ENCODE data around the gene CCDC124.

Gene CCDC124

DNA sequence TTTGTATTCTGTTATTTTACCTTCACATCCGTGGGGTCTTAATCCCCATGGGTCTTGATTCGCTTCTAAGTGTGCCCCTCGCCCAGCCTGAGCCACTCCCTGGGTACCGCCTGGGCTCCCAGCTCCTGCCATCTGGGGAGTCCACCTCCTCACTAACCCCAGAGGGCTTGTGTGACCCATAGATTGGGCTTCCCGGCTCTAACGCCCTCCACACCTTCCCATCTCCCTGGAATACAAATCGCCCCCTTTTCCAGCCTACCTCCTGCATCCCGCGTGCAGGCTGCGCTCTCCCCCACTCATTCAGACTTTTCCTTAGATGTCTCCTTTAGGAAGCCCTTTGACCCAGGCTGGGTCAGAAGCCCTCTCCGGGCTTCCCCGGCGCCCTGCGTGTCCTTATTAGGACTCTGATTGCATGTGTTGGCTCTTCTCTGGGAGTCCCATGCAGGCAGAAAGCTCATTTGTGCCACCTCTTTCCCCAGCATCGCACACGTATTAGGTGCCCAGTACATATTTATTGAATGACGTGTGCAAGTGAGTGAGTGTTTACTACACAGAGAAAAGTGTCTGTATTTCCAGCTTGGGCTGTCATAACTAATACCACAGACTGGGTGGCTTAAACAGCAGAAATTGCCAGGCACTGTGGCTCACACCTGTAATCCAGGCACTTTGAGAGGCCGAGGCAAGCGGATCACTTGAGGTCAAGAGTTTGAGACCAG, 757 bp downstream of the CCDC124 start:
- no peak for DNase-seq (ENCODE audit: low read depth in 2 of 2)

DNA sequence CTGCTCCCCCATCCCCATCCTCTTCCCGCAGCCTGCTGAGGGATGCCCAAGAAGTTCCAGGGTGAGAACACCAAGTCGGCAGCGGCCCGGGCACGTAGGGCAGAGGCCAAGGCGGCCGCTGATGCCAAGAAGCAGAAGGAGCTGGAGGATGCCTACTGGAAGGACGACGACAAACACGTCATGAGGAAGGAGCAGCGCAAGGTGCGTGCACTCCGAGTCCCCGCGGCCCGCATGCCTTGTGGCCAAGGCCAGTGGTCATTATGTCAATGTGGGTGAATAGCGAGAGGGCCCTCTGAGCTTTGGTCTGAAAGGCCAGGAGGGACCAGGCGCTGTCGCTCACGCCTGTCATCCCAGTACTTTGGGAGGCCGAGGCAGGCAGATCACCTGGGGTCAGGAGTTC, 3.6 kb downstream of the CCDC124 start:
- DNase-seq (ENCODE audit: low read depth in 2 of 2) = no peak

DNA sequence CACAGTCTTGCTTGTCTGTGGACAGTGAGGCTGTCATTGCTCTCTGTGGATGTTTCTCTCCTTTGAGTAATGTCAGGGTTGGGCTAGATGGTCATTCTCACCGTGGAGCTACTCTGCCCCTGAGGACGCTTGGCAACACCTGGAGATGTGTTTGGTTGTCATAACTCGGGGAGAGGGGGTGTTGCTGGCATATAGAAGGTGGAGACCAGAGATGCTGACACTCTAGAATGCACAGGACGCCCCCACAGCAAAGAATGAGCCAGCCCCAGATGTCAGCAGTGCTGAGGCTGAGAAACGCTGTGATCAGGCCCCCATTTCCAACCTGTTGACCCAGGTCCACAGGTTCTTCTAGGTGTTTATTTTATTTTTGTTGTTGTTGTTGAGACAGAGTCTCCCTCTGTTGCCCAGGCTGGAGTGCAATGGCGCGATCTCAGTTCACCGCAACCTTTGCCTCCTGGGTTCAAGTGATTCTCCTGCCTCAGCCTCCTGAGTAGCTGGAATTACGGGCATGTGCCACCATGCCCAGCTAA, 4.6 kb downstream of the CCDC124 start:
- no peak for DNase-seq (ENCODE audit: low read depth in 2 of 2)

DNA sequence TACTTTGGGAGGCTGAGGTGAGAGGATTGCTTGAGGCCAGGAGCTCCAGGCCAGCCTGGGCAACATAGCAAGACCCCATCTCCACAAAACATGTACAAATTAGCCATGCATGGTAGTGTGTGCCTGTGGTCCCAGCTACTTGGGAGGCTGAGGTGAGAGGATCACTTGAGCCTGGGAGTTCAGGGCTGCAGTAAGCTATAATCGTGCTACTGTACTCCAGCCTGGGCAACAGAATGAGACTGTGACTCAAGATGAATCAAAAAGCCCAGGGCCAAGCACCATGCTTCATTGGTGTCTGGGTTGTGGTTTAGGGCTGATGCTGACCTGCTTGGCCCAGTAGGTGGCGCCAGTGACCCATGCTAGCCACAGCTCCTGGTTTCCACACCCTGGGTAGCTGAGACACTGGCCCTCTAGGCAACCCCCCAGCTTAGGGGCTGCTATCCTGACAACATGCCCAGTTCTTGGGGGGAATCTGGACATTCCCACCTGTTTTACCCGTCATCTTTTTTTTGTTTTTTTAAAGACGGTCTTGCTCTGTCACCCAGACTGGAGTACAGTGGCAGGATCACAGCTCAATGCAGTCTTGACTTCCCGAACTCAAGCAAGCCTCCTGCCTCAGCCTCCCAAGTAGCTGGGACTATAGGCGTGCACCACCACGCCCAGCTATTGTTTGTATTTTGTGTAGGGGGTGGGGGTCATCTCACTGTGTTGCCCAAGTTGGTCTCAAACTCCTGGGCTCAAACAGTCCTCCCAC, 5.5 kb downstream of the CCDC124 start:
- DNase-seq (ENCODE audit: low read depth in 2 of 2) = peak; percentile 64 to 73

DNA sequence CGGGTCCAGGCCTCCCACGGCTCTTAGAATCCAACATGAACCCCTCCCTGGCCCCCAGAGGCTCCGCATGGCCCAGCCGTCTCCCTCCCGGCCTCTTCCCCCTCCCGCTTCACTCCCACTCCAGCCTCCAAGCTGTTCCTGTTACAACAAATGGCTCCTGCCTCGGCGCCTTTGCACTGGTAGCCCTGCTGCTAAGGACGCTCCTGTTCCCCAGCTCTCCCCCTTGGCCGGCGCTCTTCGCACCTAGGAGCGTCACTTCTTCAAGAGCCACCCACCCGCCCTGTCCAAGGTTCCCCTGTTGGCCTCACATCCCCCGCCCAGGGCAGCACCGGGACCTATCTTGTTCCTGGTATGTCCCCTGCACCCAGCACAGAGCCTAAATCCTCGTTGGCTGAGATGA, 9.4 kb downstream of the CCDC124 start:
- no peak for DNase-seq (ENCODE audit: low read depth in 2 of 2)

DNA sequence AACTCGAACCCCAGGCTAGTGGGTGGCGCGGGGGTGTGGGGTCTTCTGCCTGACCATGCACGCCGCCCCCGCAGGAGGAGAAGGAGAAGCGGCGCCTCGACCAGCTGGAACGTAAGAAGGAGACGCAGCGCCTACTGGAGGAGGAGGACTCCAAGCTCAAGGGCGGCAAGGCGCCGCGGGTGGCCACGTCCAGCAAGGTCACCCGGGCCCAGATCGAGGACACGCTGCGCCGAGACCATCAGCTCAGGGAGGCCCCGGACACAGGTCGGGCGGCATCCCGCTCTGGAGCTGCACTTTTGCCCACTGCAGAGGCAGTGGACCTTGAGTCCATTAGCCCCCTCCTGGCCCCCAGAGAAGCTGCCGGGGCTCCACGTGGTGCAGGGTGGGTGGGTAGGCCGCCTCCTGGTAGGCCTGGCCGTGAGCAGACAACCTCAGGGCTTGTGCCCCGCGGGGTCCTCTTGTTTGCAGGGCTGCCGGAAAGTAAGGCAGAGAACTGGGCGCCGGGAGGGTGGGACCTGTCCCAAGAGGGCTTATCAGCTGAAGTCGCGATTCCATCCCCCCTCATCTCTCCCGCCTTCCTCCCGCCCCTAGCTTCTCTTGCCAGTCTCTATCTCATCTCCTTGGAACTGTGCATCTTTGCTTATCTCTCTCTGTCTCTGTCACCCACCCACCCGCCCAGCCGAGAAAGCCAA, 9.9 kb downstream of the CCDC124 start:
- no peak for DNase-seq (ENCODE audit: low read depth in 2 of 2)

DNA sequence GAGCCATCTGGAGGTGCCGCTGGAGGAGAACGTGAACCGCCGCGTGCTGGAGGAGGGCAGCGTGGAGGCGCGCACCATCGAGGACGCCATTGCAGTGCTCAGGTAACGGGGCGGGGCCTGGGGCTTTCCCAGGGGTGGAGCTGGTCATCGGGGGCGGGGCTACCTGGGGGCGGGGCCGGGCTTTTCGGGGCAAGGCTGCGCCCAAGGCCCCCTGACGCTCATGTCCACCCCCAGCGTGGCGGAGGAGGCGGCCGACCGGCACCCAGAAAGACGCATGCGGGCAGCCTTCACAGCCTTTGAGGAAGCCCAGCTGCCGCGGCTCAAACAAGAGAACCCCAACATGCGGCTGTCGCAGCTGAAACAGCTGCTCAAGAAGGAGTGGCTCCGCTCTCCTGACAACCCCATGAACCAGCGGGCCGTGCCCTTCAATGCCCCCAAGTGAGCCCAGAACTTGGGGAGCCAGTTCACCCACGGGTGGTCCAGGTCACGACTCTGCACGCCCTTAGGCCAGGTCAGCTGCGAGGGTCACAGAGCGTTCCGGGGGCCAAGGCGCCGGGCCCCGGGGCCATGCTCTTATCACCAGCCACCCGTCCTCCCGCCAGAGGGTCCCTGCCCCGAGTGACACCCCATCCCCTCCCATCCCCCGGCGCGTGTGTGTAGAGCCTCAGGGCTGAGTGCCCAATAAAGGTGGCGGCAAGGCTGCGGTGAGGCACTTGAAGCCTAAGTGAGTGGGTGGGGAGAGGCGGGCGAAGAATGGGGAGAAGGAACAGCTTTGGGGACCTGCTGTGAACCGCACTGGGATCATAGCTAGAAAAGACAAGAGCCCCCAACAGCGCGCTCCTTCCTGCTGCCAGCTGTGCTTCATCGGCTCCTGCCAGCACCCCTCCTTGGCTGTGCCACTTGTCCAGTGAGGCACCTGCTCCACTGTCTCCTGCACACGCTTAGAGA, 10.7 kb downstream of the CCDC124 start:
- DNase-seq (ENCODE audit: low read depth in 2 of 2) = no peak

DNA sequence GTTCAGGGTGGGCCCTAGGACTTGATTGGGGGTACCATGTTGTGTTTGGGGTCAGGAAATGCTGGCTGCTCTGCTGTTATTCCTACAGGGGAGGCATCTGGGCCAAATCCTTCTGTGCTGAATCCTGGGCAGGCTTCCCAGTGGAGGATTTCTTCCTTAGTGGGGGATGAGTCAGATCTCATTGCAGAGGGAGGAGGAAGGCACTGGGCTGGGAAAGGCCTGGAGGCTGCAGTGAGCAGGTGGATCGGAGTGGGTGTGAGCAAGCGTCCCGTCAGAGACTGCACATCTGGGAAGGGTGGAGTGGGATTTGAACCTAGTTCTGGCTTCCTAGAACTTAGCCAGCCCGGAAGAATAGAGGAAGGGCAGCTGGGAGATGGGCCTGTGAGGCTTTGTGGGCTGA, 11.5 kb downstream of the CCDC124 start:
- DNase-seq (ENCODE audit: low read depth in 2 of 2) = no peak

DNA sequence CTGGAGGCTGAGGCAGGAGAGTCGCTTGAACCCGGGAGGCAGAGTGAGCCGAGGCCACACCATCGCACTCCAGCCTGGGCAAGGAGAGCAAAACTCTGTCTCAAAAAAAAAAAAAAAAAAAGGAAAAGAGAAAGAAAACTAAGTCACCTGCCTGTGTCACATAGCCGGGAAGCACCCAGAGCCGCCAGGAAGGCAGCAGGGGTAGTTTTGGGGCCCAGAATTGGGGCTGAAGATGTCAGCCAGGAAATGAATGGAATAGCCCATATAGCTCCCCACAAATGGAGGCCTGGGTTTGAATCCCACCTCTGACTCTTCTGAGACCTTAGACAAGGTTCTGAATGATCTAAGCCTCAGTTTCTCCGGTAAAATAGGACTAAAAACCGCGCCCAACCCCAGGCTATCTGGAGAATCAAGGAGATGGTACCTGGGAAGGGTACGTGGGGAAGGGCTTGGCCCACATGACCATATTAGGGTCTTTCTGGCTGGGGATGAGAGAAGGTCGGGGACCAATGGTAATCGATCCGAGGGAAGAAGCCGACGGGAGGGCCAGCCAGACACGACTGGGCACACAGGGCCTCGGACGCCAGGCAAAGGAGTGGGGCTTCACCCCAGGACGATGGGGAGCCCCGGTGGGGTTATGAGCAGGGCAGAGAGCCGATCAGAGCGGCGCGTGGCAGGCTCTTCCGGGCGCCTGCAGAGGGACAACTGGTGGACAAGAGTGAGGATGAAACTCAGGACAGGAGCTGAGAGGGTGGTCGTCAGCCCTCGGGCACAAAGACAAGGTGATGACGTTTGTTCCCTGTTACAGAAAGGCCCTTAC, 14.4 kb downstream of the CCDC124 start:
- no peak for DNase-seq (ENCODE audit: low read depth in 2 of 2)

DNA sequence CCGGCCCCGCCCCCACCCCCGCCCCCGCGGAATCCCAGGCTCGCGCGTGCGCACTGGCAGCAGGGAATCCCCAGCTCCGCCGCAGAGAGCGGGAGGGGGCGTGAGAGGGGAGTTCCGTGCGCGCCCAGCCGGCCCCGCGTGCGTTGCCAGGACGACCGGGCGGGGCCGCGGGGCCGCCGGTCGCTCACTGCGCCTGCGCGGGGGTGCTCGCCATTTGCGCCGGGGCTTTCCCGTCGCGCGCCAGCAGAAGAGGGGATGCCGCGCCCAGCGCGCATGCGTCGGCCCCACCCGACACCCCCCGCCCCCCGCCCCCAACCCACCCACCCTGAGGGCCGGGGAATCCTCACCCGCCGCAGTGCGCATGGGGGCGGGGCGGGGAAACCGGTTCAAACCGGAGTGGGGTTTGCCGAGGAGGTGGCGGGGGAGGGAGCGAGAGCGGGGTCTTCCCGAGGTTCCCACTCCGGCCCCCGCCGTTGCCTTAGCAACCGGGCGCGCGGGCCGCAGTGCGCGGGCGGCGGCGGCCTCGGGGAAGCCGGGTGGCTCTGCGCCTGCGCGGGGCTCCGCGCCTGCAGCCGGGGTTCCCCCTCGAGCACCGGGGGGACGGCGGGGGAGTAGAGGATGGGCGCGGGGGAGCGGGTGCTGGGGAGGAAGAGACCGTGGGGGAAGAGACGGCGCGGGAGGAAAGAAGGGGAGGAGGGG, 15.1 kb downstream of the CCDC124 start:
- peak; percentile 86 to 89 for DNase-seq (ENCODE audit: low read depth in 2 of 2)

DNA sequence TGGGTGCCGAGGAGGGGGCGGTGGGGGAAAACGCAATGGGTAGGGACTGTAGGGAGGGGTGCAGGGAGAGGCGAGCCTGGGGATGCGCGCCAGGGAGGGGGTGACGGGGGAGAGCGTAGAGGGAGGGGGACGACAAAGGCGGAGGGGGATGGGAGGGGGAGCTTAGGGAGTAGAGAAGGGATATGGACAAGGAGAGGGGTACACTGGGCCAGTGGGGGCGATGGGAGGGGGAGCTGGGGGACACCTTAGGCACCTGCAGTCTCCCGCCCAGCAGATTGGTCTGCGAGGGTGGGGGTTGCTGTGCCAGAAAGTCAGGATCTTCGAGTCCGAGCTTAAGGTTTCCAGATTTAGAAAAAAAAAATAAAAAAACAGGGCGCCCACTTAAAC, 15.7 kb downstream of the CCDC124 start:
- DNase-seq (ENCODE audit: low read depth in 2 of 2) = no peak

DNA sequence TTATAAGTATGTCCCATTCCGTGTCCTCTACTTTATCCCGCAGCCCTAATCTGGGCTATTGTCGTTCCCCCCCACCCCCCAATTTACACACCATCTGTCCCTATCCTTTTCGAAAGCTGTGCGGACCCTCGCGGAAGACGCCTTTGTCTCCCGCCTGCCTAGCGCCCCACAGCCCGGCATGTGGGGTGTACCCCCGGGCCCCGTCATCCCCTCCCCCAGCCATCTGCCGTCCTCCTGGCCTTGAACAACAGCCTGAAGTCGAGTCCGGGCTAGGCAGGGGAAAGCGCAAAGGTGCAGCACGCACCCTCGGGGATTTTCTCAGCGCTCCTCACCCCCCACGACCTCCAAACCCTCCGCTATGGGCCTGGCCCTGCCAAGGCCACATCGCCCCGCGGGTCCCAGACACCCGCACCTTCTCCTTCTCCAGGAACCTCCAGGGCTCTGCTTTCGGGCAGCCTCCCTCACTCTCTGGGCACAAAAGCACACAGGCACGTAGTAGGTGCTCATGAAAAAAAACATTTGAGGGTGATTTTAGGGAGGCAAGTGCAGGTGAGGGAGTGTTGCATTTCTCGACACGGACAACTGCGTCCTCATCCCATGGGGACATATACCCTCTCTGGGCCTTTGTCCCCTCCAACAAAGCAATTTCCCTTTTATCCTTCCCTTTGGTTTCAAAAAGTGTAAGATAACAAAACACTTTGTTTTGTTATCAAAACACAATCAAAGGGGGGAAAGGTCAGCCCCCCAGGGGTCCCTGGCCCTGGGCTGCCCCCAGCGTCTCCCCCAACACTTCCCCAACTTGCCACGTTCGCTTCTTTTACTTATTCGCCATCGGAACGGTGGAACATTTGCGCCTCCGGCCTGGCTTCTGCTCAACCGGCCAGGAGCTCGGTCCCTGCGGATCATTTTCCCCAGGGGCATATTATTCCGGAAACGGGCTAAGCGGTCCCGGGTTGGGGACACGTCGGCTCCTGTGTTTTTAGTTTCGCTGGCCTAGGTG, 16.4 kb downstream of the CCDC124 start:
- no peak for DNase-seq (ENCODE audit: low read depth in 2 of 2)

DNA sequence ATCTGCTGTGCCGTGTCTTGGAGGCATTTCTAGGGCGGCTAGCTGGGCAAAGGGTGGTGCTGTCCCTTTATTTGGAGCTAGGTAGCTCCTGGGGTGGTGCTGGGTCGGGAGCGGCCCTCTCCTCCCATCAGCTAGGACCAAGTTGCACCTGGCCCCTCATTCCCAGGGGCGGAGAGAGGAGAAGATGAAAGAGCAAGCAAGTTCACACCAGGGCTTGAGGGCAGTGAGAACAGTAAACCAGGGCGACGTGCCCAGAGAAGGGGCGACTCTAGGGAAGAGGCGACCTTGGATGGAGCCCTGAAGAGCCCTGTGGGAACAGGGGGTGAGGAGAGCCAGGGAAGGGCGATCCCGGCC, 17.1 kb downstream of the CCDC124 start:
- DNase-seq (ENCODE audit: low read depth in 2 of 2) = no peak

DNA sequence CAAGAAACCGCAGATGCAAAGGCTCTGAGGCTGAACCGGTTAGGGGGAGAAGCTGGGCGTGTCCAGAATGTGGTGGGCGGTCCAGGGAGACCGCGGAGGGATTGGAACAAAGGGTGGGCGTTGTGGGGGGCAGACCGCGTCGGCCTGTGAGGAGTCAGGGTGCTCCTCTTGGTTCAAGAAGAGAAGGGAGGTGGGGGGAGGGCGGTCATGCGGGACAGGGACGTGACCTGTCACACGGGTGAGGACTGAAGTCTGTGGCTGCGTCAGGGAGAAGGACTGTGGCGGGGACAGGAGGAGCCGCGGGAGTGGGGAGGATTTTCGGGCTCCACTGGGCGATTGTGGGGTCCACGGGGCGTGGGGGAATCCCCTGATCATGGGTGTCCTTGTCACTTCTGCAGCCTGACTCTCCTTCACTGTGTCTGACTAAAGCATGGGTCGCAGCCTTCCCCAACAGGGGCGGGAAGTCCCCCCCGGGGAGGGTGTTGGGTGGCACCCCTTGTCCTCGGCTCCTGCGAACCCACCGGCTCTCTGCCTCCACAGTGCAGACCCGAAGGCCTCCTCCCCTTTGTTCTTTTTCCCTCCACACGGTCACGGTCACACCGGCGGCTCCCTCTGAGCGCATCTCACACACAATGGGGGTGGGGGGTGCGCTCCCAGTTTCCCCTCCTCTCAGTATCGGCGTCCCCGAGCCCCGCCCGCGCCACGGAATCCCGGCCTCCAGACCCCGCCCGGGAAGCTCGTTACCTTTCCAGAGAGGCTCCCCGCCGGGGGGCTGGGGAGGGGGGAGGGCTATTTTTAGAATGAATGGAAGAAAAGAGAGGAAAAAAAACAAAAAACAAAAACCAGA, 17.7 kb downstream of the CCDC124 start:
- no peak for DNase-seq (ENCODE audit: low read depth in 2 of 2)

DNA sequence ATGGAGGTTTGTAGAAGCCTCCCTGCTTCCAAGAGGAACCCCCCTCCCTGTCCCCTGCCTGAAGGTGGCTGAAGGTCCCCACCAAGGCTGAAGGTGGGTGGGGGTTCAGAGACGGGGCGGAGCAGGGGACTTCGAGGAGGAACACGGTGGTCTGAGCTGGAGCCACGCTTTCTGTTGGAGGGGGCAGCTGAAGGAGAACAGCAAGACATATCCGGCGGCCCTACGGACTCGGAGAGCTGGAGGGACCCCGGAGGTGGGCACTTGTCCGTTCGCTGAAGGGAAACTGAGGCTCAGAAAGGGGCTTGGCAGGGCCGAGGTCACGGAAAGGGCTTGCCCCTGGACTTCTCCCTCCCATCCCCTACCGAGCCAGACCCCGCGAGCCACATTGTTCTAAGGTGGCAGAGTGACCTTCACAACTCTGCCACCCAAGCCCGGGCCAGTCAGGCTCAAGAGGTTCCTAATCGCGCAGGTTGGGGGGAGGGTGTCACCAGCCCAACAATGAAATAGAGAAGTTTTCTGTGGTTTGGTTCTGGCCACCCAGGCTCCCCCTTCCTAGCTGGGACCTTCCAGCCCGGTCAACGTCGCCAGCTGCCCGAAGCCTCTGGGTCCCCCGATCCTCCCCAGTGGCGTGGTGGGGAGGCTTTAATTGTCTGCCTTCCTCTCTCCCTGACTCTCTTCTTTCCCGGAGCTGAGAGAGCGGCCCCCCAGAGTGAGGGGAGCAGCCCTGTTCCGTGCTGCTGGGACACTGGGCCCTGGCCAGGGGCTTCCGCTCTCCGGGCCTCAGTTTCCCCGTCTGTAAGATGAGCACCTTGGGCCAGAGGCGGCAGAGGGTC, 18.6 kb downstream of the CCDC124 start:
- no peak for DNase-seq (ENCODE audit: low read depth in 2 of 2)

DNA sequence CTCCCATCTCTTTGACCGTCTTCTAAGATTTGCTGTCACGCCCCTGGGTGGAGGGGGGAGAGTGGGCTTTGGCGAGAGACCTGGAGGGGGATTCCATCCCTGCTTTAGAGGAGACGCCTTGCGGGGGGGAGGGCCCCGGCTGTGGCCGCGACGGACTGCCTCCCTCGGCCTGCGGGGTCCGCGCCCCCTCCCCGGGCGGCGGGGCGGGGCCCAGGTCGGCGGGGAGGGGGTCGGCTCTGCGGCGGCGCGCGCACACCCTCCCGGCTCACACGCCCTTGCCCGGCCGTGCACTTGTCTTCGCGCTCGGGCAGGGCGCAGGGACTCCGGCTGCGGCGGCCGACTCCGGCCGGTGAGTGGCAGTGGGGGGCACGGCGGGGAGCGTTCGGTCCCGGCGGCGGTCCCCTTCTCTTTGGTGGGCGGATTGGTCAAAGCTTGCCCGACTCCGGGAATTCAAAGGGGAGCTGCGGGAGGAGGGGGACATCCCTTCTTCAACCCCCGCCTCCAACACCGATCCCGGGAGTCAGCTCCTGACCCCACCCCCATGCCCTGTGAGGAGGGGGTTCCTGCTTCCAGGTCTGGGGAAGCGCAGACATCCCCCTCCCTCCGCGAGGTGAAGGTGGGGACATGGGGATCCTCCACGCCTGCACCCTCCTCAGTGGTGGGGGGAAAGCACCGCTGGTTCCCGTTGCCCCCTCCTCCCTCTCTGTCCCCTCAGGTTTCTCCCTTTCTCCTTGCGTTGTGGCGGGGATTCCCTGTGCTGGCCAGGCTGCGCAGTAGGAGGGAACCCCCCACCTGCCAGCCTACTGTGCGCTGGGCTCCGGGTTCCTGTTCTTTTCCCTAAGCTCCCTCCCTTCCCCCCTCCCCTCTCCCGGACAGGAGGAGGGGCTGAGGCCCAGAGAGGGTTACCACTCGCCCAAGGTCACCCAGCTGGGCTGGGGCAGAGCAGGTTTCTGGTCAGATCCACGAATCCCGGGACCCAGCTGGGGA, 19.5 kb downstream of the CCDC124 start:
- DNase-seq (ENCODE audit: low read depth in 2 of 2) = no peak
